GM12878 (cell line): ENCODE results near the gene CMTM1. TPM values are rescaled to one million over a fixed set of nuclear protein-coding genes. Genes with fewer than 3 reads are reported as not detected.

Experiments
- ATAC-seq: fragments of 200-7000 bp; cut with Tn5 transposase; 3 replicates; pipeline ENCODE4 v1.9.1; 2020; ENCODE audit warnings: mild to moderate bottlenecking, moderate library complexity
- BruUV-seq: library from RNA; stranded (reverse); fragments of 400-500 nt; replicated peaks from 2 replicates; lab custom pipeline; 2021; lab: Mats Ljungman, UMichigan
- CTCF ChIA-PET: fragments of 300-600 bp; sonication (Branson Sonifier 250); formaldehyde crosslinking; extraction: SDS; loops from one replicate; lab custom pipeline; 2021; ENCODE audit warnings: inconsistent platforms; lab: Yijun Ruan, JAX
- POLR2A ChIA-PET: fragments of 350-600 bp; formaldehyde crosslinking; extraction: SDS; loops from one replicate; lab custom pipeline; 2021; ENCODE audit warnings: inconsistent platforms; lab: Charles Lee
- RAD21 ChIA-PET: fragments of 300-600 bp; sonication (Branson Sonifier 250); formaldehyde crosslinking; loops from one replicate; lab custom pipeline; 2023; ENCODE audit warnings: antibody characterized with exemption; ENCODE audit not compliant: unreplicated experiment; lab: Charles Lee
- SMC1A ChIA-PET: fragments of 300-600 bp; sonication (Branson Sonifier 250); formaldehyde crosslinking; loops from one replicate; lab custom pipeline; 2023; ENCODE audit not compliant: unreplicated experiment, uncharacterized antibody; lab: Charles Lee
- DNase-seq: peaks from one replicate; pipeline ENCODE4 v3.0.0-alpha.2; 2011; ENCODE audit warnings: low read depth, low spot score
- FAIRE-seq: peaks from 3 replicates; lab custom pipeline; 2011; peaks lifted over from hg19 to GRCh38; lab: Jason Lieb, UNC
- H2AFZ ChIP-seq: 2 replicates; pipeline ENCODE4 v1.6.0; 2011; ENCODE audit warnings: low read depth, low read length, control low read depth; ENCODE audit not compliant: control insufficient read depth
- H3K27ac ChIP-seq: 2 replicates; pipeline ENCODE4 v1.5.1; 2011; ENCODE audit warnings: control low read depth; ENCODE audit not compliant: control insufficient read depth, insufficient read depth
- H3K27me3 ChIP-seq, 2 experiments: replicated peaks in 1 of 2; 2 replicates each; pipeline versions ENCODE4 v1.6.0 to v1.6.1; 2011; ENCODE audit warnings: low read length in 1 of 2; ENCODE audit not compliant: control insufficient read depth in 2 of 2, insufficient read depth in 2 of 2
- H3K36me3 ChIP-seq, 2 experiments: 2 replicates each; pipeline ENCODE4 v1.5.1; 2011; ENCODE audit warnings: low read length in 1 of 2; ENCODE audit not compliant: control insufficient read depth in 2 of 2, insufficient read depth in 2 of 2
- H3K4me1 ChIP-seq: 2 replicates; pipeline ENCODE4 v1.6.1; 2011; ENCODE audit warnings: mild to moderate bottlenecking, low read length, moderate library complexity, mixed read lengths; ENCODE audit not compliant: control insufficient read depth, insufficient read depth
- H3K4me2 ChIP-seq: 2 replicates; pipeline ENCODE4 v1.6.0; 2011; ENCODE audit warnings: control low read depth; ENCODE audit not compliant: control insufficient read depth, insufficient read depth
- H3K4me3 ChIP-seq: fragments of 200-600 bp; sonication (generic); 2 replicates; pipeline ENCODE4 v1.5.1; 2016
- H3K79me2 ChIP-seq: 2 replicates; pipeline ENCODE4 v1.6.0; 2011; ENCODE audit warnings: low read length; ENCODE audit not compliant: control insufficient read depth, insufficient read depth
- H3K9ac ChIP-seq: 2 replicates; pipeline ENCODE4 v1.8.0; 2011; ENCODE audit warnings: low read length, control low read depth, mixed read lengths; ENCODE audit not compliant: control insufficient read depth, insufficient read depth
- H3K9me3 ChIP-seq: replicated peaks from 3 replicates; pipeline ENCODE4 v1.5.1; 2011; ENCODE audit warnings: mild to moderate bottlenecking, low read length; ENCODE audit not compliant: control insufficient read depth, insufficient read depth
- H4K20me1 ChIP-seq: 2 replicates; pipeline ENCODE4 v1.6.0; 2011; ENCODE audit not compliant: control insufficient read depth, insufficient read depth
- CHD4 ChIP-seq: fragments of 200-600 bp; sonication (generic); IDR thresholded peaks from 2 replicates; pipeline ENCODE4 v1.6.1; 2016; ENCODE audit warnings: mild to moderate bottlenecking
- GATAD2B ChIP-seq: fragments of 450-650 bp; conservative IDR thresholded peaks from 2 replicates; pipeline ENCODE4 v1.6.1; 2017; ENCODE audit warnings: low read depth, mild to moderate bottlenecking, moderate library complexity
- IKZF1 ChIP-seq: fragments of 450-650 bp; conservative IDR thresholded peaks from 2 replicates; pipeline ENCODE4 v1.6.1; 2017; ENCODE audit warnings: antibody characterized with exemption, mild to moderate bottlenecking
- MYB ChIP-seq: fragments of 150-350 bp; IDR thresholded peaks from 2 replicates; pipeline ENCODE4 v1.6.1; 2014; ENCODE audit warnings: mild to moderate bottlenecking, low read depth, low read length, borderline replicate concordance
- NFYA ChIP-seq: IDR thresholded peaks from 2 replicates; pipeline ENCODE4 v1.6.1; 2011; ENCODE audit warnings: low read depth, mild to moderate bottlenecking, low read length, improper control_type of control experiment, borderline replicate concordance
- PAX5 ChIP-seq: IDR thresholded peaks from 2 replicates; pipeline ENCODE4 v1.6.1; 2011; ENCODE audit warnings: low read depth, low read length, borderline replicate concordance
- TCF3 ChIP-seq: IDR thresholded peaks from 2 replicates; pipeline ENCODE4 v1.6.1; 2012; ENCODE audit warnings: low read depth, mild to moderate bottlenecking, low read length, borderline replicate concordance; ENCODE audit not compliant: insufficient read depth
- ZNF207 ChIP-seq: fragments of 450-650 bp; IDR thresholded peaks from 2 replicates; pipeline ENCODE4 v1.6.1; 2014; ENCODE audit warnings: antibody characterized with exemption, mild to moderate bottlenecking, borderline replicate concordance
- WGBS: methylation state at CpG from one replicate; pipeline ENCODE4 v1.1.6; 2016; ENCODE audit warnings: low lambda C conversion rate; ENCODE audit not compliant: insufficient replicate concordance, insufficient coverage; ENCODE audit errors: missing lambda C conversion rate; 5-methylcytosine and 5-hydroxymethylcytosine counted together
- in situ Hi-C: fragments of 300-500 bp; cut with MboI; formaldehyde crosslinking; loops from 9 replicates; pipeline ENCODE4 v1.14.3; 2018; ENCODE audit warnings: mixed read lengths
- intact Hi-C: fragments of 100-400 bp; cut with micrococcal nuclease; formaldehyde crosslinking; loops from one replicate; pipeline ENCODE4 v1.14.2; 2022; ENCODE audit not compliant: unreplicated experiment
- polyA plus RNA-seq, 11 experiments: library from polyadenylated mRNA; depleted of rRNA in 4 of 11; unstranded in 6 of 11; stranded (reverse) in 5 of 11; fragments of >200 nt; fragmentation: Nextera tagmentation in 4 of 11; fragmentation: Illumina TruSeq in 1 of 11; extraction: Ambion mirVana in 4 of 11; extraction: Trizol in 1 of 11; gene quantifications; 1 replicate in 1 of 11; 2 replicates in 10 of 11; pipeline versions ENCODE4 v1.2.1 to v1.2.3, GENCODE V29; 2011 to 2016; ENCODE audit warnings: inconsistent platforms in 2 of 11, missing spikeins in 2 of 11, low read depth in 1 of 11
- total RNA-seq, 4 experiments: library from RNA; depleted of rRNA in 3 of 4; stranded (reverse); fragments of >200 nt in 3 of 4; fragmentation: Illumina TruSeq in 1 of 4; extraction: Trizol in 1 of 4; gene quantifications; 2 replicates each; pipeline versions ENCODE4 v1.2.1 to v1.2.3, GENCODE V29; 2013 to 2021
- TF ChIP-seq, protein P1 (sequence below): IDR thresholded peaks from 2 replicates; pipeline ENCODE4 v1.6.1; 2012; ENCODE audit warnings: low read depth, low read length, improper control_type of control experiment
- TF ChIP-seq, protein P2 (sequence below): fragments of 450-650 bp; IDR thresholded peaks from 2 replicates; pipeline ENCODE4 v1.6.1; 2016; ENCODE audit warnings: mild to moderate bottlenecking
- TF ChIP-seq, protein P3 (sequence below): fragments of 450-650 bp; IDR thresholded peaks from 2 replicates; pipeline ENCODE4 v1.6.1; 2014; ENCODE audit warnings: mild to moderate bottlenecking
- TF ChIP-seq, protein P4 (sequence below): IDR thresholded peaks from 2 replicates; pipeline ENCODE4 v1.6.1; 2011; ENCODE audit warnings: borderline replicate concordance, low read depth, mild to moderate bottlenecking, moderate library complexity, low read length; ENCODE audit not compliant: insufficient read depth, poor library complexity, severe bottlenecking

Gene CMTM1
- total and polyA plus RNA-seq, 10 of the 15 experiments (the other 5 are each of a cell fraction or from before 2014, with no cell fraction given), result 0.09 to 3.0 (median 1.4) TPM; not detected in 2

DNA sequence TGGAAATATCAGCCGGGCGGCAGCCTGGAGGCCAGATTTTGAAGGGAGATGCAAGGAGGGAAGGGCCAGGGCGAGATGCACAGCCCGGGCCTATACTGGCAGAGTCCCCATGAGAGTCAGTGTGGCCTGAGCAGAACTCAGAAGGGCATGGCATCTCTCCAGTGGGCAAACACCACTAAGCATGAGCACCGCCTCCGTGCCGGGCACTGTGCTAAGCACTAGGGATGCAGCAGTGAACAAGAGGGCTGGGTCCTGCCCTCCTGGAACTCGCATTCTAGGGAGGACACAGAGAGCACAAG lies 49.8 kb upstream of the CMTM1 start:
- ChIA-PET POLR2A (no interaction called here), RAD21 (interaction anchor here (0.7 to 1.5 kb wide), 2 partner anchors 42 to 110 kb away, joined by 3 to 8 read pairs; no protein-coding TSS in a partner anchor)
- in situ Hi-C loops, result no loop called here
- peaks cover 44% of the 10 kb centered on the region for H3K4me1 ChIP-seq
- H3K27me3 ChIP-seq, result no peaks in the 10 kb centered on the region
- no peaks in the 10 kb centered on the region for H3K9me3 ChIP-seq
- intact Hi-C loops, result loop anchor here (2.0 kb wide), 2 partner anchors 34 to 88 kb away; partner anchors contain the start of gene CMTM3
- no TSS peak for BruUV-seq
- TF ChIP-seq, protein P1, sequence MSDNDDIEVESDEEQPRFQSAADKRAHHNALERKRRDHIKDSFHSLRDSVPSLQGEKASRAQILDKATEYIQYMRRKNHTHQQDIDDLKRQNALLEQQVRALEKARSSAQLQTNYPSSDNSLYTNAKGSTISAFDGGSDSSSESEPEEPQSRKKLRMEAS, result no peak
- TF ChIP-seq, protein P2, sequence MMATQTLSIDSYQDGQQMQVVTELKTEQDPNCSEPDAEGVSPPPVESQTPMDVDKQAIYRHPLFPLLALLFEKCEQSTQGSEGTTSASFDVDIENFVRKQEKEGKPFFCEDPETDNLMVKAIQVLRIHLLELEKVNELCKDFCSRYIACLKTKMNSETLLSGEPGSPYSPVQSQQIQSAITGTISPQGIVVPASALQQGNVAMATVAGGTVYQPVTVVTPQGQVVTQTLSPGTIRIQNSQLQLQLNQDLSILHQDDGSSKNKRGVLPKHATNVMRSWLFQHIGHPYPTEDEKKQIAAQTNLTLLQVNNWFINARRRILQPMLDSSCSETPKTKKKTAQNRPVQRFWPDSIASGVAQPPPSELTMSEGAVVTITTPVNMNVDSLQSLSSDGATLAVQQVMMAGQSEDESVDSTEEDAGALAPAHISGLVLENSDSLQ, result 0 out of 2 replicates have a peak, but pooled peaks have one; percentile 19
- TF ChIP-seq PAX5 (no peak), CHD4 (no peak), TCF3 (no peak), GATAD2B (peak; percentile 5; the same call in 1 of the 2 replicates), MYB (peak; percentile 12; the same call in 1 of the 2 replicates), NFYA (no peak), IKZF1 (no peak), ZNF207 (no peak)
- TF ChIP-seq, protein P3, sequence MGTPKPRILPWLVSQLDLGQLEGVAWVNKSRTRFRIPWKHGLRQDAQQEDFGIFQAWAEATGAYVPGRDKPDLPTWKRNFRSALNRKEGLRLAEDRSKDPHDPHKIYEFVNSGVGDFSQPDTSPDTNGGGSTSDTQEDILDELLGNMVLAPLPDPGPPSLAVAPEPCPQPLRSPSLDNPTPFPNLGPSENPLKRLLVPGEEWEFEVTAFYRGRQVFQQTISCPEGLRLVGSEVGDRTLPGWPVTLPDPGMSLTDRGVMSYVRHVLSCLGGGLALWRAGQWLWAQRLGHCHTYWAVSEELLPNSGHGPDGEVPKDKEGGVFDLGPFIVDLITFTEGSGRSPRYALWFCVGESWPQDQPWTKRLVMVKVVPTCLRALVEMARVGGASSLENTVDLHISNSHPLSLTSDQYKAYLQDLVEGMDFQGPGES, result no peak
- TF ChIP-seq, protein P4, sequence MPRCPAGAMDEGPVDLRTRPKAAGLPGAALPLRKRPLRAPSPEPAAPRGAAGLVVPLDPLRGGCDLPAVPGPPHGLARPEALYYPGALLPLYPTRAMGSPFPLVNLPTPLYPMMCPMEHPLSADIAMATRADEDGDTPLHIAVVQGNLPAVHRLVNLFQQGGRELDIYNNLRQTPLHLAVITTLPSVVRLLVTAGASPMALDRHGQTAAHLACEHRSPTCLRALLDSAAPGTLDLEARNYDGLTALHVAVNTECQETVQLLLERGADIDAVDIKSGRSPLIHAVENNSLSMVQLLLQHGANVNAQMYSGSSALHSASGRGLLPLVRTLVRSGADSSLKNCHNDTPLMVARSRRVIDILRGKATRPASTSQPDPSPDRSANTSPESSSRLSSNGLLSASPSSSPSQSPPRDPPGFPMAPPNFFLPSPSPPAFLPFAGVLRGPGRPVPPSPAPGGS, result no peak
- TF ChIP-seq, all 136 proteins: peak for 3
- Histone ChIP-seq H3K27ac (no peak overlapping the region), H2AFZ (no peak overlapping the region), H3K4me3 (no peak overlapping the region; the same call in 1 of the 2 replicates), H3K79me2 (no peaks in the 10 kb centered on the region), H3K4me2 (peak overlapping the region; percentile 99), H3K9ac (no peak overlapping the region), H3K36me3 (no peaks in the 10 kb centered on the region; a peak in 1 of 4 replicates), H4K20me1 (no peaks in the 10 kb centered on the region)
- ChIA-PET CTCF (interaction anchor here (1.0 to 1.2 kb wide), 3 partner anchors 34 to 108 kb away, joined by 3 to 4 read pairs (median 3); no protein-coding TSS in a partner anchor), SMC1A (interaction anchor here (1.2 kb wide), 1 partner anchor 36 kb away, joined by 7 read pairs; the partner anchor contains the start of gene CKLF)
- FAIRE-seq (no peak), ATAC-seq (peak; percentile 52), DNase-seq (no peak)
- 29% methylated on average over 8 of the region's 8 CpGs for WGBS
